CD14-positive monocyte (primary cell): ENCODE data around the gene SLC35F3. TPM values are rescaled to one million over a fixed set of nuclear protein-coding genes. Genes with fewer than 3 reads are reported as not detected.

Experiments used
- DNase-seq, 3 donors: peaks; one replicate each; pipeline ENCODE4 v3.0.0-alpha.2; 2011 to 2022
- H2AFZ ChIP-seq: 2 replicates; pipeline ENCODE4 v1.6.0; 2012; ENCODE audit warnings: mild to moderate bottlenecking, low read depth, low read length, inconsistent platforms; ENCODE audit not compliant: insufficient read depth, poor library complexity, severe bottlenecking
- H3K27ac ChIP-seq, 2 donors: 1 replicate in 1 of 2; 2 replicates in 1 of 2; pipeline ENCODE4 v1.5.1; 2012 to 2013; ENCODE audit warnings: low read length in 2 of 2, control low read depth in 1 of 2, inconsistent platforms in 1 of 2, low read depth in 1 of 2, mild to moderate bottlenecking in 1 of 2
- H3K27me3 ChIP-seq, 2 donors: one replicate each; pipeline versions ENCODE4 v1.6.0 to v1.6.1; 2011 to 2013; ENCODE audit warnings: low read length in 2 of 2; ENCODE audit not compliant: control insufficient read depth in 2 of 2, insufficient read depth in 2 of 2
- H3K36me3 ChIP-seq, 2 donors: replicated peaks in 1 of 2; 1 replicate in 1 of 2; 2 replicates in 1 of 2; pipeline versions ENCODE4 v1.5.1 to v1.6.1; 2012 to 2013; ENCODE audit warnings: low read length in 2 of 2, control low read depth in 1 of 2, inconsistent platforms in 1 of 2, mild to moderate bottlenecking in 1 of 2; ENCODE audit not compliant: insufficient read depth in 2 of 2, control insufficient read depth in 1 of 2
- H3K4me1 ChIP-seq, 2 donors: 1 replicate in 1 of 2; 2 replicates in 1 of 2; pipeline versions ENCODE4 v1.5.1 to v1.6.1; 2012 to 2013; ENCODE audit warnings: low read length in 2 of 2, control low read depth in 1 of 2, inconsistent platforms in 1 of 2, mild to moderate bottlenecking in 1 of 2, moderate library complexity in 1 of 2; ENCODE audit not compliant: insufficient read depth in 2 of 2, control insufficient read depth in 1 of 2
- H3K4me2 ChIP-seq: replicated peaks from 2 replicates; pipeline ENCODE3; 2012; ENCODE audit warnings: low read length, moderate library complexity, mild to moderate bottlenecking; ENCODE audit not compliant: poor library complexity, severe bottlenecking; ENCODE audit errors: extremely low read depth
- H3K4me3 ChIP-seq, 3 experiments: fragments of 200-600 bp in 1 of 3; sonication (generic) in 1 of 3; replicated peaks in 1 of 3; 1 replicate in 2 of 3; 2 replicates in 1 of 3; pipeline ENCODE4 v1.5.1; 2011 to 2013; ENCODE audit warnings: low read length in 3 of 3, mild to moderate bottlenecking in 3 of 3, control low read depth in 2 of 3, low read depth in 2 of 3, inconsistent platforms in 1 of 3, moderate library complexity in 1 of 3
- H3K79me2 ChIP-seq: 2 replicates; pipeline ENCODE4 v1.6.0; 2012; ENCODE audit warnings: mild to moderate bottlenecking, control low read depth, inconsistent platforms, low read length, moderate library complexity; ENCODE audit not compliant: insufficient read depth
- H3K9ac ChIP-seq: 2 replicates; pipeline ENCODE4 v1.6.0; 2017; ENCODE audit warnings: low read length, mild to moderate bottlenecking; ENCODE audit not compliant: insufficient read depth, poor library complexity, severe bottlenecking
- H3K9me3 ChIP-seq, 2 donors: replicated peaks in 1 of 2; 1 replicate in 1 of 2; 2 replicates in 1 of 2; pipeline versions ENCODE4 v1.5.1 to v1.6.1; 2012 to 2013; ENCODE audit warnings: low read length in 2 of 2, control low read depth in 1 of 2; ENCODE audit not compliant: control insufficient read depth in 1 of 2, insufficient read depth in 1 of 2
- H4K20me1 ChIP-seq: 2 replicates; pipeline ENCODE4 v1.6.0; 2012; ENCODE audit warnings: mild to moderate bottlenecking, low read length, control low read depth, moderate library complexity; ENCODE audit not compliant: insufficient read depth
- H3K27ac Mint-ChIP-seq, 7 donors: one replicate each; pipeline ENCODE4 v1.8.0; 2020; ENCODE audit warnings: mild to moderate bottlenecking in 7 of 7, mixed read lengths in 7 of 7, moderate library complexity in 6 of 7, inconsistent platforms in 2 of 7
- H3K27me3 Mint-ChIP-seq, 3 donors: one replicate each; pipeline ENCODE4 v1.8.0; 2021 to 2022; ENCODE audit warnings: low read depth in 3 of 3, mild to moderate bottlenecking in 3 of 3, mixed read lengths in 3 of 3, moderate library complexity in 3 of 3, inconsistent platforms in 1 of 3
- H3K36me3 Mint-ChIP-seq, 2 donors: one replicate each; pipeline ENCODE4 v1.8.0; 2020; ENCODE audit warnings: mixed read lengths in 2 of 2, inconsistent platforms in 1 of 2, mild to moderate bottlenecking in 1 of 2
- H3K4me1 Mint-ChIP-seq: one replicate; pipeline ENCODE4 v1.8.0; 2020; ENCODE audit warnings: mild to moderate bottlenecking, mixed read lengths
- H3K4me3 Mint-ChIP-seq, 2 donors: one replicate each; pipeline ENCODE4 v1.8.0; 2020; ENCODE audit warnings: mild to moderate bottlenecking in 2 of 2, mixed read lengths in 2 of 2, moderate library complexity in 1 of 2
- H3K9me3 Mint-ChIP-seq, 7 donors: one replicate each; pipeline ENCODE4 v1.8.0; 2020 to 2022; ENCODE audit warnings: mixed read lengths in 7 of 7, mild to moderate bottlenecking in 6 of 7, moderate library complexity in 6 of 7, inconsistent platforms in 2 of 7
- CTCF ChIP-seq: fragments of 200-600 bp; IDR thresholded peaks from one replicate; pipeline ENCODE4 v1.8.0; 2022; ENCODE audit warnings: antibody characterized with exemption, mild to moderate bottlenecking
- WGBS: methylation state at CpG from one replicate; pipeline ENCODE4 v1.1.5; 2013; ENCODE audit warnings: missing lambda C conversion rate; ENCODE audit not compliant: insufficient coverage; 5-methylcytosine and 5-hydroxymethylcytosine counted together
- intact Hi-C, 2 donors: fragments of 100-400 bp; cut with micrococcal nuclease; formaldehyde crosslinking; loops; one replicate each; pipeline versions ENCODE4 v1.15.0 to v1.15.1; 2023
- polyA plus RNA-seq, 3 donors: library from polyadenylated mRNA; depleted of rRNA in 1 of 3; unstranded in 2 of 3; stranded (reverse) in 1 of 3; fragments of 300-500 nt in 2 of 3; fragments of >200 nt in 1 of 3; fragmentation: Illumina TruSeq in 2 of 3; gene quantifications; 1 replicate in 2 of 3; 2 replicates in 1 of 3; pipeline ENCODE4 v1.2.3, GENCODE V29; 2012 to 2021

The SLC35F3 gene
- polyA plus RNA-seq, 3 donors, result 0.17 to 0.78 TPM; not detected in 1

- Histone ChIP-seq H3K4me2 (no peak overlapping the region), H3K9me3 (peaks cover 3 to 8% of the 10 kb centered on the region in 2 donors), H3K9ac (no peak overlapping the region), H2AFZ (no peak overlapping the region), H3K36me3 (no peaks in the 10 kb centered on the region), H4K20me1 (no peaks in the 10 kb centered on the region), H3K27me3 (no peaks in the 10 kb centered on the region), H3K79me2 (no peaks in the 10 kb centered on the region), H3K4me3 (no peak overlapping the region), H3K4me1 (peaks cover 0 to 5% of the 10 kb centered on the region in 2 donors), H3K27ac (no peak overlapping the region)
- peaks cover 4 to 19% (median 11%) of the 10 kb centered on the region in 7 donors for H3K9me3 Mint-ChIP-seq
- DNase-seq, result no peak
- peaks cover 2 to 3% (median 2%) of the 10 kb centered on the region in 3 donors for H3K27me3 Mint-ChIP-seq
- intact Hi-C loops, result no loop called here
- H3K4me1 Mint-ChIP-seq, result peaks cover 9% of the 10 kb centered on the region
- no peak overlapping the region for H3K4me3 Mint-ChIP-seq
- whole genome bisulfite sequencing, result no CpG with 5 or more reads among the region's 2 CpGs
- no peak for TF ChIP-seq CTCF
- H3K27ac Mint-ChIP-seq, result no peak overlapping the region
- H3K36me3 Mint-ChIP-seq, result no peaks in the 10 kb centered on the region
Observed at GRCh38 chr1:234256359-234256758, 351.9 kb downstream of the SLC35F3 start.

- TF ChIP-seq CTCF, result no peak
- H3K4me1 ChIP-seq, result peaks cover 0 to 5% of the 10 kb centered on the region in 2 donors
- H3K27me3 ChIP-seq, result no peaks in the 10 kb centered on the region
- Mint-ChIP-seq H3K4me3 (no peak overlapping the region), H3K36me3 (no peaks in the 10 kb centered on the region), H3K4me1 (peaks cover 9% of the 10 kb centered on the region), H3K9me3 (peaks cover 4 to 19% (median 11%) of the 10 kb centered on the region in 7 donors), H3K27me3 (peaks cover 2% of the 10 kb centered on the region in 3 donors), H3K27ac (no peak overlapping the region)
- no peak for DNase-seq
- no peaks in the 10 kb centered on the region for H3K36me3 ChIP-seq
- H2AFZ ChIP-seq, result no peak overlapping the region
- H3K4me2 ChIP-seq, result no peak overlapping the region
- H4K20me1 ChIP-seq, result no peaks in the 10 kb centered on the region
- no peaks in the 10 kb centered on the region for H3K79me2 ChIP-seq
- H3K9me3 ChIP-seq, result peaks cover 3 to 8% of the 10 kb centered on the region in 2 donors
- no peak overlapping the region for H3K27ac ChIP-seq
- H3K4me3 ChIP-seq, result no peak overlapping the region
- 100% methylated on average over 1 of the region's 3 CpGs for WGBS
- no peak overlapping the region for H3K9ac ChIP-seq
- intact Hi-C loops, result no loop called here
Observed at GRCh38 chr1:234258071-234258470, 353.6 kb downstream of the SLC35F3 start.
